Hippocampal formation (tissue), 2 donors: ENCODE results near the gene IL22RA1.

ENCODE experiments used
- DNase-seq, 2 donors: peaks; one replicate each; lab custom pipeline; 2025; lab: John Stamatoyannopoulos, UW

IL22RA1 gene

DNA sequence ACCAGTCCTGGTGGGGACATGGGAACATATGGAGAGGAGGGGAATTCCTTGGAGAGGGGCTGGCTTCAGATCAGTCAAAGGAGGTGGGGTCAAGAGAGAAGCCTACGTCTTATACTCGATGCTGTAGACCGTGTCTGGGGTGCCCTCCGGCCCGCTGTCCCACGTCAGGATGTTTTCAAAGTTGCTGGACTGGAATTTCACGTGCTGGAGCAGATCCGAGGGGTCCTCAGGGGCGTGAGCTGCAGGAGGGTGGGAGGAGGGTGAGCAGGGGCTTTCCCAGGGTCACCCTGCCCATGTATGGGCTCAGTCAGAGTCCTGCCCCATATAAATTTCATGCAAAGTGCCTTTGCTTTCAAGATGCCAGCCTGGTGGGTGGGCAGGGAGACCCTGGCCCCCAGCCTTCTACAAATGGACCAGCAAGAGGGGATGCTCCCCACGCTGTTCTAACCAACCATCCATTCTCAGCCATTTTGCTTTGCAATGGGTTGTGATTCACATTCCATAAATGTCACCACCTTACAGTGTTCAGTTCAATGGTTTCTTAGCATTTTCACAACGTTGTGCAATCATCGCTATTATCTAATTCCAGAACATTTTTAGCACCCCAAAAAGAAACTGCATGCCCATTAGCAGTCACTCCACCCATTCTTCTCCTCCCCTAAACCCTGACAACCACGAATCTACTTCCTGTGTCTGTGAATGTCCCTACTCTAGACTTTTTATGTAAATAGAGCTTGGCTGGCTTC is 4.3 kb downstream of the IL22RA1 start:
- DNase-seq = no peak

DNA sequence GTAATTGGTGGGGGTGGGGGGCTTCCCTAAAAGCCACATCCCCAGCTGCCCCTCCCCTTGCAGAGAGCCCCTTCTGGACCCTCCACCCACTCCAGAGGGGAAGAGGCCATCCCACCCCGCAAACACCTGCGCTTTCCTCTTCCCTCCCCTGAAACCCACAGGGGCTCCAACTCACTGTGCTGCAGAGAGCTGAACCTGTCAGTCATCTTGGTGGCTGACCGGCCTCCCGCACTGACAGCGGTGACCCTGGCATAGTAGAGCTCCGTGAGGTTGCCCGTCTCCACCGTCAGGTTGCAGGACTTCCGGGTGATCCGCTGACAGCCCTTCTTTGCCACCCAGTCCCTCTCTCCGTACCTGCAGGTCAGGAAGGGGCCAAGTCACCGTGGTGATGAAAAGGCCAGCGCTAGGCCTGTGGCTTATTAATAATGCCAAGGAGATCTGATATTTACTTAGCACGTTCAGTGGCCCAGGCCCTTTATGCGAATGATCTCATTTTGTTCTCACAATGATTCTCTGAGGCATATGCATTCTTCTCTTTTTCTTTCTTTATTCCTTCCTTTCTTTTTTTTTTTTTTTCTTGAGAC is 5.9 kb downstream of the IL22RA1 start:
- no peak for DNase-seq

DNA sequence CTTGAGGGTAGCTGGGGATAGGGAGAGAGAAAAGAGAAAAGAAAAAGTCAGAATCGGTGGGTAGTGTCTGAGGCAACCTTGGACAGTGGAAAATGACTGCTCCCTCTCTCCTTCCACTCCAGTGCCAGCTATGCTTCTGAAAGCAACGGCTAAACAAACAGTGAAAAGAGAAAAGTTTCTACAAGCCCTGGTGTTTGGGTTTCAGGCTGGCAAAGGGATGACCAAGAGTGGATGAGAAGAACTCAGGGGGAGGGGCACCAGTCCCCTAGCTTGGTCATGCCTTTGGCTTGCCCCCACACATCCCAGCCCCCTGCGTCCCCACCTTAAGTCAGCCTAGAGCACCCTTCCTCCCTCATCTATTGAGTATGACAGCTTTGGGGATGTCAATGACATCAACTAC is 8.6 kb downstream of the IL22RA1 start:
- no peak for DNase-seq

DNA sequence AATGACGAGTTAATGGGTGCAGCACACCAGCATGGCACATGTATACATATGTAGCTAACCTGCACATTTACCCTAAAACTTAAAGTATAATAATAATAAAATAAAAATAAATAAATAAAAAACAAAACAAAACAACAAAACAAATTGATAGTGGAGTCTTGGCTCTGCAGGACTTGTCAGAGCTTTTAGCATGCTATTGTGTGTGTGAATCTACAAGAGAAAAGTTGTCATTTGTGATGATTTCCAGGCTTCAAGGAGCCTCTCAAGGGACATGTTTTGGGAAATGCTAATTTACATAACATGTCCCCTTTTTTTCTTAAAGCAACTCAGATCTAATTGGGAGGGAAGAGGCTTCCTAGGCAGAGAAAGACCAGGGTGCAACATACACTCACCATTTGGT is 9.1 kb downstream of the IL22RA1 start:
- no peak for DNase-seq

DNA sequence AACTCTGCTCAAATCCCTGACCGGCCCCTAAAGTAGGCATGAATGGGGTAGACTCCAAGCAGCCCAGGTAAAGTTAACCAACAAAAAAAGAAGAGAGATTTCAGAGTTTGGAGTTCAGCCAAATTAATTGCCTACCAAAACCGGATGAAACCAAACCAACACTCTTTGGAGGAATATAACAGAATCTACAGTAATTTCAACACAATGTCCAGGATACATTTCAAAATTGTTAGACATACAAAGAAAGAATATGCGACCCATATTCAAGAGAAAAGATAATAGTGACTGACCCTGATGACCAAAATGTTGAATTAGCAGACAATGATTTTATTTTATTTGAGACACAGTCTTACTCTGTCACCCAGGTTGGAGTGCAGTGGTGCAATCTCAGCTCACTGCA is 12.6 kb downstream of the IL22RA1 start:
- DNase-seq = no peak

DNA sequence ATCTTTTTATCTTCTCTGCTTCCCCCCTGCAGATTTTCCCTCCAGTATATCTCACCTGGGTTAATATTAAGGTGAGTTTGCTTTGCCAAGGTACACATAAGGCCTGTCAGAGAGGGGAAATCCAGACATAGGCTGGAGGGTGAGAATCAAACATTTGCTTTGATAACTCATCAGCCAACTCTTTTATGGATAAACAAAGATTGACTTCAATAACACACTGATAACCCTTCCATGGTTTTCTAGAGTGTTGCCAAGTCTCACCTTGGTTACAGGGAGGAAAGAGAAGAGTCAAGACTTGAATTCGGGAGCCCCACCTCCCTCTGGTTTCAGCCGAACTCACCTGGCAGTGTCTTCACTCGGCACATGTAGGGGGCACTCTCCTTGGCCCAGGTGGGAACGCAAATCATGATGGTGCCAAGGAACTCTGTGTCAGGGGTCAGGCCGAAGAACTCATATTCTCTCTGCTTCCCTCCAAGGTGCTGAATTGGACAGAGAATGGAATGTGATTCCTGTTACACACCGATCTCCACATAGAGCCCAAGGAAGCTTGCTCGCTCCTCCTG is 15.1 kb downstream of the IL22RA1 start:
- DNase-seq = no peak

DNA sequence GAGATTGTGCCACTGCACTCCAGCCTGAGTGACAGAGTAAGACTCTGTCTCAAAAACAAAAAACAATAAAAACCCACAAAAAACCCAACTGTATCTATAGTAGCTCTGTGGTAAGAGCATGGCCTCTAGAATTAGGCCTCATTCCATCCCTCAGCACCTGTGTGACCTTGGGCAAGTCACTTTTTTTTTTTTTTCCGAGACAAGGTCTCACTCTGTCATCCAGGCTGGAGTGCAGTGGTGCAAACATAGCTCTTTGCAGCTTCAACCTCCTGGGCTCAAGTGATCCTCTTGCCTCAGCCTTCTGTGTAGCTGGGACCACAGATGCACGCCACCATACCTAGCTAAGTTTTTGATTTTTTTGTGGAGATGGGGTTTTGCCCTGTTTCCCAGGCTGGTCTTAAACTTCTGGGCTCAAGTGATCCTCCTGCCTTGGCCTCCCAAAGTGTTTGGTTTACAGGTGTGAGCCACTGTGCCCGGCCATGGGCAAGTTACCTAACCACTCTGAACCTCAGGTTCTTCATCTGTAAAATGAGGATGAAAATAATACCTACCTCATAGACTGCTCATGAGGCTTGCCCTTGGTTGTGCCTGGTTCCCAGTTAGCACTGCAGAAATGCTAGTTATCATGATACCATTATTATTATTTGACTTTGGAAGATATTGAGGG is 15.7 kb downstream of the IL22RA1 start:
- no peak for DNase-seq

DNA sequence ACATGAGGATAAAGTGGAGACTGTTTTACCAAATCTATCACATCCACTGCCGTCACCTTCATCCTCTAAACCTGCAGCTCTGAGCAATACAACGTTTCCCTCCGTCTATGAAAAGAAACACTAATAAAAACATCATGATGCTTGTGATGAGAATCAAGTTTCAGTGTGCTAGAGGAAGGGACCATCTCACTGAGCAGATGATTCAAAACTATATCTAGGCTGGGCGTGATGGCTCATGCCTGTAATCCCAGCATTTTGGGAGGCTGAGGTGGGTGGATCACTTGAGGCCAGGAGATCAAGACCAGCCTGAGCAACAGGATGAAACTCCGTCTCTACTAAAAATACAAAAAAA is 16.3 kb downstream of the IL22RA1 start:
- DNase-seq = no peak

DNA sequence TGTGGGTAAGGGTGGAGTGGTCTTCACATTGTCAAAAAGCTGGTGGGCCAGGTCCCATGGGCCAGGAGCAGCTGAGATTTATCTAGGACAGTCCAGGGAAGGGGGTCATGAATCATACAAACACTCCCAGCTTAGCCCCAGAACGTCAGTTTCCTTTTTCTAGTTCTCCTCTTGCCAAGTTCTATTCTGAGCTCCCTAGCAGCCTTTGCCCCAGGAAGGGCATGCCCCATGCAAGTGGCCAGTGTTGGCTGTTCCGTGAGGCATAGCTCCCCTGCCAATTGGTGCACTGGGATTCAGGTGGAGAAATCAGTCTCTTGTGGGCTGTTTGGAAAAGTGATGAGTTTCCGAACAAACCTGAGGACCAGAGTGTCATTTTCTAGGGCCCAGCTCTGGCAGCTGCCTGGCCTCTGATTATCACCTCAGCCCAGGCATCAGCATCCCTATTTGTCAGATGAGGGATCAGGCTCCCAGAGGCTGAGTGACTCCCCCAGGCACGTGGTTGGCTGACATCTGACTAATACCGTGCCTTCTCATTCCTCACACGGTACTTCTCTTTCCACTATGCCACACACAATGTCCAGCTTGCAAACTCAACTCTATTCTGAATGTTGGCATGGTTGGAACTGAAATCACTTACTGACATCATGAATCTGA is 16.8 kb downstream of the IL22RA1 start:
- DNase-seq = no peak

DNA sequence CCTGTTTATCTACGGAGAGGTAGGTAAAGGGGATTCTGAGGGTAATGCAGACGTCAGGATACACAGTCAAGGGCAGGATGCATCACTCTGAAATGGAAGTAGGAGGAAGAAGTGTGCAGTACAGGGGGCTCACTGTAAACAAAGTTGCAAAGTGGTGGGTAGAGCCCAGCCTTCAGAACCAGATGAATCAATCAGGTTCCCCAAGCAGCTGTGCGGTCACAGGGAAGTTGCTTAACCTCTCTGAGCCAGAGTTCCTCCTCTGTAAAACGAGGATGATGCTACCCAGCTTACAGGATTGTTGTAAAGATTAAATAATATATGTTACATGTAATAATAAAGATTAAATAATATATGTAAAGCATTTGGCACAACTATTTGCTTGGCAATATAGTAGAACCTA is 17.5 kb downstream of the IL22RA1 start:
- DNase-seq = no peak

DNA sequence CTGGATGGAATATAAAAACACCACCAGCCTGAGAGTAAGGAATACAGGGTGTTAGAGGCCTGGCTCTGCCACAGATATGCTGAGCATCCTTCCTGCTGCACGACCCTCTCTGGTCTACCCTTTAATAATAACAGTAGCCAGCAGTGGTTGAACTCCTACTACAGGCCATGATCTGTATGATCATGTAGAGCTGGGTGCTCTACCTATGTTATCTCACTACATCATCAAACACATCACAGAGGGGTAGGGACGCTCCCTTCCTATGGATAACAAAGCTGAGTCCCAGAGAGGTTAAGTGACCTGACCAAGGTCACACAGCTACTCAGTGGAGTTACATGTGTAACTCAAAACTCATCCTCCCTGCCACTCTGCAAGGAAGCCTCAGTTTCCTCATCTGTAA is 18.0 kb downstream of the IL22RA1 start:
- no peak for DNase-seq

DNA sequence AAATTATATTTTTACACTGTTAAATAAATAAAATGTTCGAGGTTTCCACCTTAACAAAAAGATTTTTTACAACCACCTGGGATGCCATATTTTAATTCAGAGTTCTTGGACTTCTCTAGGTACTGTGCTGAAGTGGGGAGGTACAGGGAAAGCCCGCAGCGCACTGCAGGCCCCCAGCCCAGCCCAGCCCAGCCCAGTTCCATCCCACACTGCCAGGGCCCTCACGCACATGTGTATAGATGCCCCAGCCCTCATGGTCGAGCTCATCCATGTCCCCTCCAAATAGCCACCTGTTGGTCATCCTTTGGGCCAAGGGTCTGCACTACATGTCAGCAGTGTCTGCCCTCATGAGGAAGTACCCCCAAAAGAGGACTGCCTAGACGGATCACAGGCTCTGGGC is 19.3 kb downstream of the IL22RA1 start:
- DNase-seq = no peak

DNA sequence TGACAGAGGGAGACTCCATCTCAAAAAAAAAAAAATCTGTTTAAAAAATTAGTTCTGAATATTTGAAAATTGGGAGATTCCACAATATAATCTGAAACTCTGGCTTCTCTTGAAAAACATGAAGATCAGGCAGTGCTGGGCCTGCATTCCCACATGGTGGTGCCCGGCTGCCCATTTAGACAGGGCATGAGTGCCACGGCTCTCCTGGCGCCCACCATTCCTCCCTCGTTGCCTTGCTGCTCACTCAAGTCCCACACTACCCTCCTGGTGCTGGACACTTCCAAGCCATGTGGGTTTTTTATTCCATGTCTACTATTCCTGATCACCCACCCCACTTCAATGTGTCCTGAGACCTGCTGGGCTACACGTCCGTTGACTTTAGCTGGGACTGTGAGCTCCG is 20.2 kb downstream of the IL22RA1 start:
- no peak for DNase-seq

DNA sequence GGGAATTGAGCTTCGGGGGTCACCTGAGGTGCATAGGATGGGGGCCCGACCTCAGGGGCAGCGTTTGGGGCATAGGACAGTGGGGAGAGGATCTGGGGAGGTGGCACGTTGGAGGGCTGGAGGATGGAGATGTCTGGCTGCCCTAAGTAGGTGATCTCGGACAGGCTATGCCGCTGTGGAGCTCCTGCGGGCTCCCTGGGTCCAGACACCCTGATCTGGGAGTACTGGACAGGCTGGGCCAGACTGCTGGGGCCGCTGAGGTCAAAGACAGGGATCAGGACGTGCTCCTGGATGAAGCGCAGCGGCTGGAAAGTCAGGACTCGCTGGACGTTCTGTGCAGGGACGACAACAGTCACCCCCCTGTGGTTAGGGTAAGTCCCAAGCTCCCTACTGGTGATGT is 21.5 kb downstream of the IL22RA1 start:
- no peak for DNase-seq

DNA sequence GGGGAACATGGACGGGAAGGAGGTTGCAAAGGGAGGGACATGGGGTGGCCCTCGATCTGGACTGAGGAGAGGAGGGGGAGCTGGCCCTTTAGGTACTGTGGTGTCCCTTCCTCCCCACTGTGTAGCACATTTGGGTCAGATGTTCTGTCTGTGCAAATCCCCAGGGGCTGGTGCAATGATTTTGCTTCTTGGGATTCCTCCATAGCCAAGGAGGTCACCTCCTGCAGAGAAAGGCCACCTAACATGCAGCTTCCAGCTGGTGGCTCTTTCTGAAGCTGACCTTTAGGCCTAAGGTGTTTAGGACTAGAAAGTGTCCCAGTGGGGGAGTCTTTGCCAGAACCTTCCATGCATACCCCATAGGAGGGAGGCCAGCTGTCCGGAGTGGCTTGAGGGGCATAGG is 22.0 kb downstream of the IL22RA1 start:
- no peak for DNase-seq

DNA sequence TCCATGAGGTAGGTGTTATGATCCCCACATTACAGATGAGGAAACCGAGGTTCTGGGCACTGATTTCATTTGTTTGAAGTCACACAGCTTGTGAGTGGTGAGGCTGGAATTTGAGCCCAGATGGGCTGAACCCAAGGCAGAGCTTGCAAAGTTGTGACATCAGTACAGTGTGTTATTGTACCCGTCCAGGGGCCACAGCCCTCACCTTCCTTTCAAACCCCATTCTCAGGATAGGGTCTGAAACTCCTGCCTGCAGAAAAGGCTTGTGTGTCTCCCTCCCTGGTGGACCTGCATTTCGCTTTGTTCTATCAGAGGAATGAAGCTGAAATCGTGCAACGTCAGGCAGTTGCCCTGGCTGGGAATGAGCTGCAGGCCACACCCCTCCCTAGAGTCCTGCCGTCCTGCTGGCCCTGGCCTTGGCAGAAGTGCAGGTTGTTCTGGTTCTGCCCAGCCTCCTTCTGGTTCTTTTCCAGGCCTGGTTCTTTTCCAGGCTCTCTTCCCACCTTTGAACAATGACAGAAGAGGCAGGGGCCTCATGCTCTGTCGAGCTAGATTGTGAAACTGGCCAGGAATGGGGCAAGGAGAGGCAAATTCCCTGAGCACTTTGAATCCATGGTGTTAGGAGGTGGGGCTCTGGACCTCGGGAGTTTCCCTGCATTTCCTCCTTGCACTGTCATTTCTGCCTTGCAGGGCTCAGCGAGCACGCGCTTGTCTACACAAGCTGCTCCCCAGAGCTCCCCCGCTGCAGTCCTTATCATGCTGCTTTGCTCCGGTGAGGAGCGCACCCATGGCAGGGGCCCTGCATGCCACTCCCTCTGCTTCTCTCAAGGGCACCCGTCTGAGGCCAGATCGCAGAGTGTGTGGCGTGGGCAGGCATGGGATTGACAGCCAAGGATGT is 22.8 kb downstream of the IL22RA1 start:
- DNase-seq = no peak

DNA sequence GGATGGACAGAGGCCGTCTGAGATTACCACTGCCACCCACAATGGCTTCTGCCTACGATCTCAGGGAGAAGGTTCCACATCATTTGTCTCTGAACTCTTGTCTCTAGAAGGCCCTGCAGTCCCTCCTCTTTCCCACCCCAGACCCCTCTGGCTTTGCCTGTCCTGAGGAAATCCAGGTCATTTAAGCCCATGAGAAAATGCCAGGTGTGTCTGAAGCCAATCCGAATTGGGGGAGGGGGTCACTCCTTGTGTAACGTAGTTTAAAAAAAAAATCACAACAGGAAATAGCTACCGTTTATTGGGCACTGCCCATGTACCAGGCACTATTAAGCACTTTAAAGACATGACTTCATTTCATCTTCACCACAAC is 23.5 kb downstream of the IL22RA1 start:
- DNase-seq = no peak

DNA sequence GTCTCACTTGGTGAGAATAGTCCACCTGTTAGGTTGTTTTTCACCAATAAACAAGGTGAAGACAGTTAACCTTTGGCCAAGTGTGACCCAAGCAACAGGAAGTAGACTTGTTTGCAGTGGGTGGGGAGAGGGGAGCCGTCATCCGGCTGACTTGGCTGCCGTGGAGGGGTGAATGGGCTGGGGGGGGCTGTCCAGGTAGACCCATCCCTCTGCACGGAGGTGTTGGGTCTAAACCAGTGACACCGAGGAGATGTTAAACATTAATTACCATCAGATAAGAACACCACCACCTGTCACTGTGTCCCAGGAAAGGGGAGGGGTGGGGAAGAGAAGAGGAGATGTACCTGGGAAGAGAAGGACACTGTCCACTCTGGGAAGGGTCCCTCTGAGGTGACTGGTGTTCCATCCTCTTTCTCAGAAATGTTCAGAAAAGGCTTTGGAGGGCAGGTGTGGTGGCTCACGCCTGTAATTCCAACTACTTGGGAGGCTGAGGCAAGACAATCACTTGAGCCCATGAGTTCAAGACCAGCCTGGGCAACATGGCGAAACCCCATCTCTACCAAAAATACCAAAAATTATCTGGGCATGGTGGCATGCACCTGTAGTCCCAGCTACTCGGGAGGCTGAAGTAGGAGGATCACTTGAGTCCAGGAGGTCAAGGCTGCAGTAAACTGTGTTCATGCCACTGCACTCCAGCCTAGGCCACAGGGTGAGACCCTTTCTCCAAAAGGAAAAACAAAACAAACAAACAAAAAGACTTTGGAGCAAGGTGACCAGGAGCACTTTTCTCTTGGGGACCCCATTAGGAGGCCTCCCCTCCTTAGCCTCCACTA is 24.3 kb downstream of the IL22RA1 start:
- DNase-seq = no peak

DNA sequence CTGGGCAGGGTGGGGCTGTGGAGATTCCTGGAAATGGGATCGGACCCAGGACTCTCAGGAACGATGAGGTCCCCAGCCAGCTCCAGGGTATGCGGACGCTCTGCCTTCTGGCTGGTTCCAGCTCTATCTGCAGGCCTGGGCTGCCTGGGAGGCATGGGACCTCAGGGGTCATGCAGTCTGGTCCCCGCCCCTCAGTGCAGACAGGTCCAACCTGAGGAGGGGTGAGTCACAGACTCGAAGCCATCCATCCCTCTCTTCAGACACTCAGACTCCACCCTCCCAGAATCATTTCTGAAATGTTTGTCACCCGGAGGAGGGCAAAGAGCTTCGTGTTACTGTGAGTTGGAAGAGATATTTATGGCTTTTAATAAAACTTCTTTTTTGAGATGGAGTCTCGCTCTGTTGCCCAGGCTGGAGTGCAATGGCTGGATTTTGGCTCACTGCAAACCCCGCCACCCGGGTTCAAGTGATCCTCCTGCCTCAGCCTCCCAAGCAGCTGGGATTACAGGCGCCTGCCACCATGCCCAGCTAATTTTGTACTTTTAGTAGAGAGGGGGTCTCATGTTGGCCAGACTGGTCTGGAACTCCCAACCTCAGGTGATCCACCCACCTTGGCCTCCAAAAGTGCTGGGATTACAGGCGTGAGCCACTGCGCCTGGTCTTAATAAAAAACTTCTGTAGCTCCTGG is 25.1 kb downstream of the IL22RA1 start:
- DNase-seq = no peak

DNA sequence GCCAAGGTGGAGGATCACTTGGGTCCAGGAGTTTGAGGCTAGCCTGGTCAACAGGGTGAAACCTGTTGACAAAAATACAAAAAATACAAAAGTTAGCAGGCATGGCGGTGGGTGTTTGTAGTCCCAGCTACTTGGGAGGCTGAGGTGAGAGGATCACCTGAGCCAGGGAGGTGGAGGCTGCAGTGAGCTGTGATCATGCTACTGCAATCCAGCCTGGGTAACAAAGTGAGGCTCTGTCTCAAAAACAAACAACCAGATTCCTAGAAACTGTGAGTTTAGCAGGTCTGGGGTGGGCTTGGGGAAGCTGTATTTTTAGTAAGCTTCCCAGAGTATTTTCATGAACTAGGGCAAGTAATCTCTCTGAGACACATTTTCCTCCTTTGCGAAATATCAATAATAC is 25.8 kb downstream of the IL22RA1 start:
- no peak for DNase-seq
